Memory B cell (primary cell): ENCODE results near the gene MUS81.

Experiments
- ATAC-seq: fragments of 150-1000 bp; cut with Tn5 transposase; 2 replicates; pipeline ENCODE4 v1.10.0; 2021; ENCODE audit warnings: low read depth, mild to moderate bottlenecking, moderate library complexity
- DNase-seq, 2 donors: peaks; one replicate each; pipeline ENCODE4 v3.0.0; 2022; ENCODE audit warnings: low spot score in 2 of 2
- H3K27ac Mint-ChIP-seq: one replicate; pipeline ENCODE4 v1.8.0; 2022; ENCODE audit warnings: mild to moderate bottlenecking, moderate library complexity, mixed read lengths
- H3K27me3 Mint-ChIP-seq: one replicate; pipeline ENCODE4 v1.8.0; 2022; ENCODE audit warnings: mixed read lengths
- H3K36me3 Mint-ChIP-seq: one replicate; pipeline ENCODE4 v1.8.0; 2022; ENCODE audit warnings: mild to moderate bottlenecking, mixed read lengths
- H3K4me1 Mint-ChIP-seq: one replicate; pipeline ENCODE4 v1.8.0; 2022; ENCODE audit warnings: mixed read lengths
- H3K4me3 Mint-ChIP-seq: one replicate; pipeline ENCODE4 v1.8.0; 2022; ENCODE audit warnings: mild to moderate bottlenecking, moderate library complexity, mixed read lengths
- H3K9me3 Mint-ChIP-seq: one replicate; pipeline ENCODE4 v1.8.0; 2022; ENCODE audit warnings: mixed read lengths

MUS81 gene

DNA sequence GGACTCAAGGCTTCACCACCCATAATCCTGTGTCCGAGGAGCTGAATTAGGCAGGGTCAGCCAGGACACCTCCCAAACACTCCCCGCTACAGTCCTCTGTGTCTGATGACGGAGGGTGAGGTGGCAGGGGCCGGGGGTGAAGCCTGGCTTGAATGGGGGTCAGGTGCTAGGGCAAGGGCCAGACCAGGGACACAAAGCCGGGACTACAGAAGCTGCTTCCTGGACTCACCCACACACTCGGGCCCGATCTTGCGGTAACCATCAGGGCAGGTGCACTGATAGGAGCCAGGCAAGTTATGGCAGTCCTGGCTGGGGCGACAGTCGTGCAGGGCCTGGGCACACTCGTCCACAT is 10.1 kb downstream of the MUS81 start:
- H3K4me1 Mint-ChIP-seq, result peaks cover 15% of the 10 kb centered on the region
- no peaks in the 10 kb centered on the region for H3K9me3 Mint-ChIP-seq
- H3K4me3 Mint-ChIP-seq, result no peak overlapping the region
- ATAC-seq (no peak), DNase-seq (no peak)
- peaks cover 6% of the 10 kb centered on the region for H3K36me3 Mint-ChIP-seq
- no peak overlapping the region for H3K27ac Mint-ChIP-seq
- H3K27me3 Mint-ChIP-seq, result no peaks in the 10 kb centered on the region

DNA sequence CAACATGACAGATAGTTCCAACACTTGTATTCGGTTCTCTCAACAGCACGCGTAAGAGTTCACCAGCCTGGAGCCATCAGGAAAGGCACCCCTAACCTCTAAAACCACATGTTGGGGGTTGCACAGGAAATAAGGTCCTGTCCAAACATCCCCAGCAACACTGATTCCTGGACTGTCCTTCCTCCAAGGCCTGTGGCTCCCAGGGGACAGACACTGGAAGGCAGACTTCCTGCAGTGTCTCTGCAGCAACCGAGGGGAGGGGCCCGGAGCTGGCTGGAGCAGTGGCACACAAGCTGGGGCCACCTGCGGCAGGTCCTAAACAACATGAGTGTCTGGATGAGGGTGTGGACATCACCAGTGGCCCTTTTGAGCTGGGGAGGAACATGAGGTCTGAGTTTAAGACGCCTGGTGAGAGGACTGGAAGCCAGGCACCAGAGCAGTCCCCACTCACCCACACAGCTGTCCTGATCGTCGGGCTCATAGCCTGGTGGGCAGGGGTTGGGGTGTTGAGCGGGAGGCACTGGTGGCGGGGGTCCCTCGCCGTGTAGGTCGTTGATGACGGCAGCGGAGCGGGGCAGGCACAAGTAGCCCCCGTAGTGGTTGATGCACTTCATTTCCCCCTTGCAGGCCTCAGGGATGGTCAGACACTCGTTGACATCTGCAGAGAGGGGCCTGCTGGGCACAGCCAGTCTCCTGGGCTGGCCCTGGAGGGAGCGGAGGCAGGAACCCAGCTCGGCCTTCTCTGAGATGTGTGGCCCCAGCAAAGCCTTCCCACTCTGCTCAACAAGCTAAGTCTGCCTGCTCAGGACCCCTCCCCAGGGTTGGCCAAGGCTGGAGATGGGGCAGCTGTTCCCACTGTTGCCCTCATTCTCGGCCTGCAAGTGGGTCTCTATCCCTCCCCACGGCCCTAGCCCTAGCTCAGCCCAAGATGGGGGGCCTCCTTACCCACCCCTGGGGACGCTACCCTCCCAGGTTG is 10.8 kb downstream of the MUS81 start:
- no peak overlapping the region for H3K4me3 Mint-ChIP-seq
- no peak for ATAC-seq
- H3K4me1 Mint-ChIP-seq, result peaks cover 15% of the 10 kb centered on the region
- no peaks in the 10 kb centered on the region for H3K9me3 Mint-ChIP-seq
- DNase-seq, result no peak
- no peaks in the 10 kb centered on the region for H3K27me3 Mint-ChIP-seq
- peaks cover 4% of the 10 kb centered on the region for H3K36me3 Mint-ChIP-seq
- no peak overlapping the region for H3K27ac Mint-ChIP-seq

DNA sequence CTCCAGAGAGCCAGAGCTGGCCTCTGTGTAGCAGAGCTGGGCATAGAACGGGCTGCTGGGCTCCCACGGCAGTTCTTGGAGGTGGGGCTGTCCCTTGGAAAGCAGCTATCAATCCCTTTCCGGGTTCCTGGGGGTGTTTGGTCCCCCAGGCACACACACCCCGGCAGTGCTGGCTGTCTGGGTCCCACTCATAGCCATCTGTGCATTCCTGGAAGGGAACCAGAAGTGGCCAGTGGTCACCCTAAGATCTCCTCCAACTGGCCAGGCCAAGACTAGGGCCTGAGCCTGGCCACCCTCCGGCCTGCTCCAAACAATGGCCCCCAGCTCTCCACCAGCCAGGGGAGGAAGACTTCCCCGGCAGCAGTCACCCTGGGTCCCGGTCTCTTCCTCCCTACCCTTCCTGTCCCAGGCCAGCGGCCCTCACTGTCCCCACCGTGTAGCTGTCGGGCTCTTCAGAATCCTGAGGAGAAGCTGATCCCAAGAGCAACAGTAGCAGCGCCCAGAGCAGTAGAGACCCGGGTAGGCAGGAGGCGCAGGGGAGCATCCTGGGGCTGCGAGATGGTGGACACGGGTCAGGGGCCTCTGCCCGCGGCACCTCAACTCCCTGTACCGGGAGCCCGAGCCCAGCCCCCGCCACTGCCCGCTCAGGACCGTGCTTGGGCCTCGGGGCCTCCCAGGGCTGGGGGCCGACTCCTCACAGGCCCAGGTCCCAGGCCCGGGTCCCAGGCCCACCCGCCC is 11.7 kb downstream of the MUS81 start:
- DNase-seq (no peak), ATAC-seq (no peak)
- peaks cover 2% of the 10 kb centered on the region for H3K36me3 Mint-ChIP-seq
- peaks cover 15% of the 10 kb centered on the region for H3K4me1 Mint-ChIP-seq
- H3K27me3 Mint-ChIP-seq, result no peaks in the 10 kb centered on the region
- no peak overlapping the region for H3K27ac Mint-ChIP-seq
- H3K9me3 Mint-ChIP-seq, result no peaks in the 10 kb centered on the region
- peak overlapping the region; percentile 41 for H3K4me3 Mint-ChIP-seq

- Mint-ChIP-seq H3K9me3 (no peaks in the 10 kb centered on the region), H3K27ac (peak within 1 kb of the TSS; percentile 93), H3K36me3 (no peaks in the 10 kb centered on the region), H3K4me1 (peaks cover 12% of the 10 kb centered on the region), H3K27me3 (no peaks in the 10 kb centered on the region), H3K4me3 (peak within 1 kb of the TSS; percentile 90)
- DNase-seq, result no peak
- no peak for ATAC-seq
Measured at GRCh38 chr11:65872586-65873317, 12.5 kb downstream of the MUS81 start, which contains the start of gene EFEMP2. Gene EFEMP2 (minus strand): TSS chr11:65872800. CDS start chr11:65872354, 446 bp downstream.

- peak; percentile 99 to 100 for DNase-seq
- Mint-ChIP-seq H3K4me3 (peak overlapping the region; percentile 90), H3K27me3 (no peaks in the 10 kb centered on the region), H3K4me1 (peaks cover 12% of the 10 kb centered on the region), H3K27ac (peak overlapping the region; percentile 93), H3K9me3 (no peaks in the 10 kb centered on the region), H3K36me3 (no peaks in the 10 kb centered on the region)
- ATAC-seq, result peak; percentile 93
Measured at GRCh38 chr11:65873318-65874156, 13.3 kb downstream of the MUS81 start.

DNA sequence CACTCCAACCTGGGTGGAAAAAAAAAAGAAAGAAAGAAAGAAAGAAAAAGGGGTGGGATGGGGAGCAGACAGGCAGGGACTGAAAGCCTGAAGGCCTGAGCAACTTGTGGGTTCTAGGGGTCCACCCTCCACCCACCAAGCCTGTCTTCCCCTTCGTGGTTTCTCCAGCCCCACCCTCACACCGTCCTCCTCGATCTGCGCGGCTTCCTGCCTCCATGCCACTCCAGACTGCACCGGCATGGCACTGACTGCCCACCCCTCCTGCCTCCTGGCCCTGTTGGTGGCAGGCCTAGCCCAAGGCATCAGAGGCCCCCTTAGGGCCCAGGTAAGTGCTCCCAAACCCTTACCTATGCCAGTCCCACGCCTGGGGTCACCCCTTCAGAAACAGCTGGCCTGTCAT is 19.4 kb downstream of the MUS81 start, which contains the start of gene CTSW:
TSS of gene CTSW (plus strand) at position 221 of the 400 bp plus-strand sequence. CDS start at position 239, 18 bp downstream.
- peaks cover 3% of the 10 kb centered on the region for H3K36me3 Mint-ChIP-seq
- H3K4me3 Mint-ChIP-seq, result no peak within 1 kb of the TSS
- H3K27me3 Mint-ChIP-seq, result no peaks in the 10 kb centered on the region
- peaks cover 2% of the 10 kb centered on the region for H3K4me1 Mint-ChIP-seq
- no peaks in the 10 kb centered on the region for H3K9me3 Mint-ChIP-seq
- ATAC-seq (no peak), DNase-seq (no peak)
- no peak within 1 kb of the TSS for H3K27ac Mint-ChIP-seq

GRCh38 chr11:65880027-65880426 is 19.8 kb downstream of the MUS81 start:
- ATAC-seq, result no peak
- no peak overlapping the region for H3K27ac Mint-ChIP-seq
- no peak for DNase-seq

DNA sequence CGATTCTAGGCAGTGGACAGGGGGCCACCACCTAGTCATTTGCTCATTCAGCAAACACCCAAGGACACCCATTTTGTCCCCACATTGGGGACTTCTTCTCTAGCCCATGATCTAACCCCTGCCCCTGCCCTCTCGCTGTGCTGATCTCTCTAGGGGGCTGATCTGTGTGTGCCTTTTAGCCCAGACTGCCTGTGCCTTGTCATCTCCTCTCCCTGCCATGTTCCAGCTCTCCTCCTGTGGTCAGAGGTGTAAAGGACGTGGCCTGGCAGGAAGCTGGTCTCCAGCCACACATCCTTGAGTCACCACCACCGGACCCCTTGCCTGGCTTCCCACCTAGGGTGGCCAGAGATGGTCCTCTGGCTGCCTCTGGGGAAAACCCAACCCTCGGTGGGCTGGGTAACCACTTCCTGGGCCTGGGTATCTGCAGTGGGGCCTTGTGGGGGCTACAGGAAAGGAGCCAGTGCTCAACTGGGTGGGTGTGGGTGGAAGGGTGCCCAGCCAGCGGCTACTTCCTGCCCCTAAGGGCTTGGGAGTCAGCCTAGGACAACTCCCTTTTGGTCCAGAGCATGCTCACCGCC is 20.7 kb downstream of the MUS81 start:
- Mint-ChIP-seq H3K36me3 (peaks cover 8% of the 10 kb centered on the region), H3K4me3 (no peak overlapping the region), H3K4me1 (peaks cover 8% of the 10 kb centered on the region), H3K27me3 (no peaks in the 10 kb centered on the region), H3K9me3 (no peaks in the 10 kb centered on the region), H3K27ac (no peak overlapping the region)
- ATAC-seq, result no peak
- DNase-seq, result no peak

More at GRCh38 chr11:65880027-65880426, 19.8 kb downstream of the MUS81 start:
- H3K36me3 Mint-ChIP-seq, result peaks cover 5% of the 10 kb centered on the region
- H3K4me1 Mint-ChIP-seq, result peaks cover 4% of the 10 kb centered on the region
- no peaks in the 10 kb centered on the region for H3K9me3 Mint-ChIP-seq
- no peaks in the 10 kb centered on the region for H3K27me3 Mint-ChIP-seq
- H3K4me3 Mint-ChIP-seq, result no peak overlapping the region

DNA sequence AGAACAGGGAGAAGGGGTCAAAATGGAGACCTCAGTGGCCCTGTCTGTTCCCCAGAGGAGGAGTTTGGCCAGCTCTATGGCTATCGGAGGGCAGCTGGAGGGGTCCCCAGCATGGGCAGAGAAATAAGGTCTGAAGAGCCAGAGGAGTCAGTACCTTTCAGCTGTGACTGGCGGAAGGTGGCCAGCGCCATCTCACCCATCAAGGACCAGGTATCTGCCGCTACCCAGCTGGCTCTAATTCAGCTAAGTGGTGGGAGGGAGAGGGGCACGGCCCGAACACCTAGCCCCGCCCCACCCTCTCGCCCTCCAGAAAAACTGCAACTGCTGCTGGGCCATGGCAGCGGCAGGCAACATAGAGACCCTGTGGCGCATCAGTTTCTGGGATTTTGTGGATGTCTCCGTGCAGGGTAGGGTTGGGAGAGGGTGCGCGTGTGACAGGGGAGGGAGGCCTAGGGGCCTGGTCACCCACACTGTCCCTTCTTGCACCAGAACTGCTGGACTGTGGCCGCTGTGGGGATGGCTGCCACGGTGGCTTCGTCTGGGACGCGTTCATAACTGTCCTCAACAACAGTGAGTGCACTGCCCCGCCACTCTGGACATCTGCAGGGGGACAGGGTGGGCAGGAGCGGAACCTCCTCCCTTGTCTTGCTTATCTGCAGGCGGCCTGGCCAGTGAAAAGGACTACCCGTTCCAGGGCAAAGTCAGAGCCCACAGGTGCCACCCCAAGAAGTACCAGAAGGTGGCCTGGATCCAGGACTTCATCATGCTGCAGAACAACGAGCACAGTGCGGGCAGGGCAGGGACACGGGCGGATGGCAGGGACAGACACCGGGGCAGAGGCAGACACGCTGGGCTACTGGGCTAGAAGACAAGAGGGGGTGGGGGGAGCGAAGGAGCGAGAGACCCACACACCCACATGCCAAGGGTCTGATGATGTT is 22.2 kb downstream of the MUS81 start:
- Mint-ChIP-seq H3K36me3 (peaks cover 11% of the 10 kb centered on the region), H3K27me3 (no peaks in the 10 kb centered on the region), H3K27ac (no peak overlapping the region), H3K4me1 (peaks cover 18% of the 10 kb centered on the region), H3K9me3 (no peaks in the 10 kb centered on the region), H3K4me3 (no peak overlapping the region)
- DNase-seq (no peak), ATAC-seq (no peak)

DNA sequence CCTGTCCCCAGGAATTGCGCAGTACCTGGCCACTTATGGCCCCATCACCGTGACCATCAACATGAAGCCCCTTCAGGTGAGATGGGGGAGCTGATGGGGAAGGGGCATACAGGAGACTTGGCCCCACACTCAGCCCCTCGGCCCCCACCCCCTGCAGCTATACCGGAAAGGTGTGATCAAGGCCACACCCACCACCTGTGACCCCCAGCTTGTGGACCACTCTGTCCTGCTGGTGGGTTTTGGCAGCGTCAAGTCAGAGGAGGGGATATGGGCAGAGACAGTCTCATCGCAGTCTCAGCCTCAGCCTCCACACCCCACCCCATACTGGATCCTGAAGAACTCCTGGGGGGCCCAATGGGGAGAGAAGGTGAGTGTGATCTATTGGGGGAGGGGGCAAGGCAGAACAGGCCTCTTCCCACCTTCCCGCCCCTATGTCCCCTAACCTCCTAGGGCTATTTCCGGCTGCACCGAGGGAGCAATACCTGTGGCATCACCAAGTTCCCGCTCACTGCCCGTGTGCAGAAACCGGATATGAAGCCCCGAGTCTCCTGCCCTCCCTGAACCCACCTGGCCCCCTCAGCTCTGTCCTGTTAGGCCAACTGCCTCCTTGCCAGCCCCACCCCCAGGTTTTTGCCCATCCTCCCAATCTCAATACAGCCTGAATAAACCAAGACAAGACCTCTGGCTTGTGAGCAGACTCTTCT is 23.0 kb downstream of the MUS81 start:
- Mint-ChIP-seq H3K27ac (no peak overlapping the region), H3K27me3 (no peaks in the 10 kb centered on the region), H3K36me3 (peaks cover 11% of the 10 kb centered on the region), H3K4me1 (peaks cover 23% of the 10 kb centered on the region), H3K4me3 (no peak overlapping the region), H3K9me3 (no peaks in the 10 kb centered on the region)
- DNase-seq (no peak), ATAC-seq (no peak)

DNA sequence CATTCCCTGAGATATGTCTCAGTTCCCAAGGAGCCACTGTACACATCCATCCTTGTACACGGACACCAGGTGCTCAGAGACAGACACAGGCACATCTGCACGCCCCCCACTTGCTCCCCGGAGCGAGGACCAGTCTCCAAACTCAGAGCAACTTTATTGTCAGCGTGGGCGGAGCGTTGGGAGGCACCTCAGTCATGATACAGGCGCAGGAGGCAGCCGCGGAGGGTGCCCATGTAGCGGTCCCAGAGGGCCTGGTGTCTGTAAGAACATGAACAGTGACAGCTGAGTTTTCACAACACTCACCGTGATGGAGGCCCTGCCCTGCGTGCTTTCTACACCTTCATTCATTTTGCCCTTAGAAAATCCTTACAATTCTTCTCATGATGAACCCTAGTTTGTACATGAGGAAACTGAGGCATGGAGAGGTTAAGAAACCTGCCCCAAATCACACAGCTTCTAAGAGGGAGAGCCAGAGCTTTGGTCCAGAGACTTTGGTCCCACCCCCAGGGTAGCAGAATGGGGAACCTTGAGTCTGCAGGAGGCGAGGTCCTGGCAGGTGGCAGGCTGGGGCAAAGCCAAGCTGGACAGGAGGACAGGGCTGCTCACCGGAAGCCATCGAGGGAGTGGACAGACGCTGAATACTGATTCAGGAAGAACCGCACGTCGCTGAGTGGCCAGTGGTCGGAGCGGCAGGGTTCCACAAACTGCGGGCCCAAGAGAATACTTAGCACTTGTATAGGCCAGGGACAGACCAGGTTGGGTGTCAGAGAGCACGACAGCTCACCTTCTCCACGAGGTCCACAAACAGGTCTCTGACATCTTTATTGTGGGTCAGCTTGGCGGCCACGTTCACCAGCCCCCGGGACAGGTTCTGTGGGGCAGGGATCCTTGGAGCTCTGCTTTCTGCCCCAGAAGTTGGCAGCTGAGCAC is 23.8 kb downstream of the MUS81 start:
- H3K27me3 Mint-ChIP-seq, result no peaks in the 10 kb centered on the region

More for the DNA sequence above, 23.8 kb downstream of the MUS81 start:
- no peak for DNase-seq
- Mint-ChIP-seq H3K27ac (peak overlapping the region; percentile 32), H3K4me3 (no peak overlapping the region), H3K4me1 (peaks cover 26% of the 10 kb centered on the region), H3K36me3 (peaks cover 11% of the 10 kb centered on the region), H3K9me3 (no peaks in the 10 kb centered on the region)
- no peak for ATAC-seq
